Tibial nerve (tissue), 4 donors: Measurements from ENCODE around the gene DDN.

ENCODE experiments used
- CTCF ChIP-seq, 5 experiments: fragments of 200-600 bp in 3 of 5; fragments of 450-650 bp in 2 of 5; sonication (generic) in 3 of 5; IDR thresholded peaks; one replicate each; pipeline ENCODE4 v1.5.1; 2016 to 2019; ENCODE audit warnings: antibody characterized with exemption in 5 of 5, mild to moderate bottlenecking in 3 of 5, moderate library complexity in 2 of 5
- EP300 ChIP-seq, 2 donors: sonication (generic); formaldehyde crosslinking; IDR thresholded peaks; one replicate each; pipeline ENCODE4 v1.6.1; 2017; ENCODE audit warnings: antibody characterized with exemption in 2 of 2, mild to moderate bottlenecking in 1 of 2
- POLR2A ChIP-seq, 2 donors: fragments of 450-650 bp; IDR thresholded peaks; one replicate each; pipeline ENCODE4 v1.6.1; 2017; ENCODE audit warnings: antibody characterized with exemption in 2 of 2, mild to moderate bottlenecking in 2 of 2, moderate library complexity in 2 of 2

GRCh38 chr12:49030119-49030518 lies 30.9 kb upstream of the DDN start:
- TF ChIP-seq CTCF (IDR thresholded peaks at IDR 0.05) (no peak), POLR2A (IDR thresholded peaks at IDR 0.05) (no peak), EP300 (IDR thresholded peaks at IDR 0.05) (no peak)
